RWPE2 (cell line): Measurements from ENCODE around the gene CALY.
A peak's percentile ranks its signal among the peaks of the same experiment; 100 is the strongest.

Source experiments
- ATAC-seq: fragments of 200-7000 bp; cut with Tn5 transposase; 3 replicates; pipeline ENCODE4 v1.9.1; 2021; ENCODE audit warnings: low read depth
- DNase-seq: peaks from one replicate; pipeline ENCODE4 v3.0.0-alpha.2; 2020; ENCODE audit warnings: low spot score
- H3K27ac ChIP-seq: fragments of 450-650 bp; 2 replicates; pipeline ENCODE4 v1.5.1; 2017; ENCODE audit warnings: mild to moderate bottlenecking; ENCODE audit not compliant: poor library complexity, severe bottlenecking
- H3K27me3 ChIP-seq: fragments of 250-450 bp; sonication (Bioruptor Pico); 2 replicates; pipeline ENCODE4 v1.5.1; 2021; ENCODE audit warnings: mild to moderate bottlenecking, moderate library complexity; ENCODE audit not compliant: insufficient read depth, poor library complexity, severe bottlenecking
- H3K36me3 ChIP-seq: fragments of 250-450 bp; sonication (Bioruptor Pico); 2 replicates; pipeline ENCODE4 v1.5.1; 2020; ENCODE audit warnings: low read depth, mild to moderate bottlenecking, moderate library complexity
- H3K4me1 ChIP-seq: fragments of 250-450 bp; sonication (Bioruptor Pico); 2 replicates; pipeline ENCODE4 v1.5.1; 2021; ENCODE audit warnings: mild to moderate bottlenecking, moderate library complexity; ENCODE audit not compliant: insufficient read depth, poor library complexity, severe bottlenecking
- H3K4me3 ChIP-seq: fragments of 250-450 bp; sonication (Bioruptor Pico); 2 replicates; pipeline ENCODE4 v1.5.1; 2021; ENCODE audit warnings: mild to moderate bottlenecking, moderate library complexity; ENCODE audit not compliant: severe bottlenecking
- H3K9me3 ChIP-seq: fragments of 250-450 bp; sonication (Bioruptor Pico); 2 replicates; pipeline ENCODE4 v1.5.1; 2021; ENCODE audit warnings: mild to moderate bottlenecking, moderate library complexity; ENCODE audit not compliant: severe bottlenecking
- CTCF ChIP-seq: fragments of 450-650 bp; IDR thresholded peaks from one replicate; pipeline ENCODE4 v1.5.1; 2017; ENCODE audit warnings: mild to moderate bottlenecking, moderate library complexity; ENCODE audit not compliant: poor library complexity, severe bottlenecking

CALY gene

DNA sequence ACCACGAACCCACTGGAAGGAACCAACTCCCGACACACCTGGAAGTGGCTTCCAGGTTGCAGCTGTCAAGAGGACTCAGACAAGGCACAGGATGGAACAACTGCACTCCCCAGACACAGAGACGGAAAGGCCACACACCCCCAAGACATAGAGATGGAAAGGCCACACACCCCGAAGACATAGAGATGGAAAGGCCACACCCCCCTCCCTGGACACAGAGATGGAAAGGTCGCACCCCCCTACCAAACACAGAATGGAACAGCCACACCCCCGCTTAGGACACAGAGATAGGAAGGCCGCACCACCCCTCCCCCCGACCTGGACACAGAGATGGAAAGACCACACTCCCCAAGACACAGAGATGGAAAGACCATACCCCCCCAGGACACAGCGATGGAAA is 20.4 kb downstream of the CALY start:
- no peak overlapping the region for H3K27ac ChIP-seq
- no peaks in the 10 kb centered on the region for H3K4me1 ChIP-seq
- ATAC-seq (no peak), DNase-seq (no peak)
- H3K4me3 ChIP-seq, result no peak overlapping the region
- H3K27me3 ChIP-seq, result no peaks in the 10 kb centered on the region
- TF ChIP-seq CTCF, result no peak
- no peaks in the 10 kb centered on the region for H3K9me3 ChIP-seq
- peaks cover 4% of the 10 kb centered on the region; the same call in 1 of the 2 replicates for H3K36me3 ChIP-seq

GRCh38 chr10:133315847-133316246 is 20.8 kb downstream of the CALY start:
- no peak overlapping the region for H3K4me3 ChIP-seq
- ATAC-seq (peak; percentile 38; the same call in 2 of the 3 replicates), DNase-seq (no peak)
- H3K4me1 ChIP-seq, result no peaks in the 10 kb centered on the region
- H3K36me3 ChIP-seq, result peaks cover 8% of the 10 kb centered on the region; the same call in 1 of the 2 replicates
- TF ChIP-seq CTCF, result no peak
- H3K27me3 ChIP-seq, result no peaks in the 10 kb centered on the region
- H3K9me3 ChIP-seq, result no peaks in the 10 kb centered on the region
- no peak overlapping the region for H3K27ac ChIP-seq

DNA sequence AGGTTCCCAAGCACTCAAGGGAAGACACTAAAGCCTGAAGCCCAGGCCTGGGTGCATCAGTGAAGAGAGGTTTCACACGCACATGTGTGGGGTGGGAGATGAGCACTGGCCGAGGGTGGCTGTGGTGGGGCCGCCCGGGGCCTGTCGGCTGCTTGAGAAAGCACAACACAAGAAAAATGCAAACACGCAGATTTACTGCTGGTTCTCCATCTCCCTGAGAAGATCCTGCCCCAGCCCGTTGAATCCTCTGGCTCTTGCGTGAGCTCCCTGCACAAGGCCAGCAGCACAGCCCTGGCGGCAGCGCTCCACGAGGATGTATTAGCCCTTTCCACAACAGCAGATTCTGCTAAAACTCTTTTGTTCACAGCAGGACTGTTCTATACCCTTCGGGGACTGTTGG is 21.8 kb downstream of the CALY start:
- peaks cover 10% of the 10 kb centered on the region; the same call in 1 of the 2 replicates for H3K36me3 ChIP-seq
- H3K9me3 ChIP-seq, result no peaks in the 10 kb centered on the region
- DNase-seq (no peak), ATAC-seq (no peak)
- H3K27me3 ChIP-seq, result no peaks in the 10 kb centered on the region
- H3K4me3 ChIP-seq, result no peak overlapping the region
- no peak for TF ChIP-seq CTCF
- H3K27ac ChIP-seq, result no peak overlapping the region
- H3K4me1 ChIP-seq, result no peaks in the 10 kb centered on the region

GRCh38 chr10:133313192-133313591 is 23.5 kb downstream of the CALY start:
- Histone ChIP-seq H3K4me1 (no peaks in the 10 kb centered on the region), H3K9me3 (no peaks in the 10 kb centered on the region), H3K27me3 (no peaks in the 10 kb centered on the region), H3K4me3 (no peak overlapping the region), H3K27ac (no peak overlapping the region), H3K36me3 (peaks cover 10% of the 10 kb centered on the region; the same call in 1 of the 2 replicates)
- no peak for TF ChIP-seq CTCF
- DNase-seq (peak; percentile 14), ATAC-seq (no peak)

DNA sequence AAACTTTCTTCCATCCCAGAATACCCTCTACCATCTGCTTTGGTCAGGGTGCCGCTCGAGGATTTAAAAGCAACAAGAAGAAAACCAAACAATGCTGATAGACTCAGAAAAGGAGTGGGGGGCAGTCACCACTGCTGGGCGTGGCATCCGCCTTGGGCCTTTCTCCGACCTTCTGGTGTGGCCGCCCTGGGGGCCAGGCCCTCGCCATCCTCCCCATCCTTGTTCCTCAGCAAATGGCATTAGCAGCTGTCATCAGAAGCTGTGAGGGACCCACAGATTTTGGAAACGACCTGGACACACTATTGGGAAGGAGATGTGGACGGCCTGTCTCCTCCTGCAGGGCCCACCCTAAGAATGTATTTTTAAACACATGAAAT is 23.9 kb downstream of the CALY start:
- Histone ChIP-seq H3K36me3 (peaks cover 10% of the 10 kb centered on the region; the same call in 1 of the 2 replicates), H3K4me1 (no peaks in the 10 kb centered on the region), H3K9me3 (no peaks in the 10 kb centered on the region), H3K4me3 (no peak overlapping the region), H3K27me3 (no peaks in the 10 kb centered on the region), H3K27ac (no peak overlapping the region)
- TF ChIP-seq CTCF, result no peak
- ATAC-seq (no peak), DNase-seq (peak; percentile 18)
